HCT116 (cell line): ENCODE measurements around the gene MT4.

ENCODE experiments used
- EZH2 ChIP-seq: fragments of 200-600 bp; sonication (generic); IDR thresholded peaks from 2 replicates; pipeline ENCODE4 v1.6.1; 2017; ENCODE audit warnings: antibody characterized with exemption, mixed run types
- POLR2A ChIP-seq: IDR thresholded peaks from 2 replicates; pipeline ENCODE4 v1.7.0; 2011; ENCODE audit warnings: borderline replicate concordance; ENCODE audit not compliant: insufficient read depth, insufficient read length; ENCODE audit errors: extremely low read depth
- RAD21 ChIP-seq: IDR thresholded peaks from 2 replicates; pipeline ENCODE4 v1.6.1; 2012; ENCODE audit warnings: low read depth, mild to moderate bottlenecking
- YY1 ChIP-seq: IDR thresholded peaks from 2 replicates; pipeline ENCODE4 v1.6.1; 2011; ENCODE audit warnings: low read length, low read depth, moderate library complexity, mild to moderate bottlenecking; ENCODE audit not compliant: insufficient replicate concordance; ENCODE audit errors: extremely low read depth
- ZFX ChIP-seq: fragments of 450-650 bp; IDR thresholded peaks from 2 replicates; pipeline ENCODE4 v1.6.1; 2017
- ZNF274 ChIP-seq: fragments of 200-500 bp; sonication (Bioruptor generic); IDR thresholded peaks from 2 replicates; pipeline ENCODE4 v1.6.1; 2014; ENCODE audit warnings: mild to moderate bottlenecking, low read depth, low read length, inconsistent platforms
- TF ChIP-seq, protein P1 (sequence below): IDR thresholded peaks from 2 replicates; pipeline ENCODE4 v1.6.1; 2012
- TF ChIP-seq, protein P2 (sequence below), 3 experiments: fragments of 200-600 bp in 1 of 3; sonication (generic) in 1 of 3; IDR thresholded peaks in 2 of 3; conservative IDR thresholded peaks in 1 of 3; 2 replicates each; pipeline ENCODE4 v1.5.1; 2012 to 2017; ENCODE audit warnings: low read depth in 2 of 3, low read length in 2 of 3, antibody characterized with exemption in 1 of 3, borderline replicate concordance in 1 of 3, control low read depth in 1 of 3, mild to moderate bottlenecking in 1 of 3, mixed read lengths in 1 of 3, mixed run types in 1 of 3, moderate library complexity in 1 of 3; ENCODE audit not compliant: insufficient read depth in 1 of 3
- TF ChIP-seq, protein P3 (sequence below): IDR thresholded peaks from 2 replicates; pipeline ENCODE4 v1.6.1; 2011; ENCODE audit warnings: mild to moderate bottlenecking, low read length, moderate library complexity; ENCODE audit not compliant: insufficient replicate concordance; ENCODE audit errors: extremely low read depth

DNA sequence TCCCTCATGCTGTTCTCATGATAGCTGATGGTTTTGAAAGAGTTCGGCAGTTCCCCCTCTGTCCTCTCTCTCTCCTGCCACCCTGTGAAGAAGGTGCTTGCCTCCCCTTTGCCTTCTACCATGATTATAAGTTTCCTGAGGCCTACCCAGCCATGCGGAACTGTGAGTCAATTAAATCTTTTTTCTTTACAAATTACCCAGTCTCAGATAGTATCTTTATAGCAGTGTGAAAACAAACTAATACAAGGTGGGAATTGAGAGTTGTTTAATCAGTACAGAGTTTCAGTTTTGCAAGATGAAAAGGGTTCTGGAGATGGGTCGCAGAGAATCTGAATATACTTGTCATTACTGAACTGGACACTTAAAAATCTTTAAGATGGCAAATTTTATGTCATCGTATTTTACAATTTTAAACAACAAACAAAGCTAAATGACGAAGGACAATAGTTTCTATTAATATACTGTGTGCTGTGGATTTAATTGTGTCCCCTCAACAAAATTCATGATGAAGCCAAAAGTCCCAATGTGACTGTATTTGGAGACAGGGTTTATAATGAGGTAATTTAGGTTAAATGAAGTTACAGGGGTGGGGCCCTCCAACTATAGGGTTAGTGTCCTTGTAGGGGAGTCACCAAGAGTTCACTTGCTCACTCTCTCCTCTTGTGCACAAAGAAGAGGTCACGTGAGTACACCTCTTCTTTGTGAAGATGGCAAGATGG is 28.9 kb downstream of the MT4 start:
- no peak for TF ChIP-seq EZH2
- no peak for TF ChIP-seq YY1
- no peak for TF ChIP-seq ZFX
- no peak for TF ChIP-seq ZNF274
- no peak for TF ChIP-seq RAD21
- TF ChIP-seq, protein P1, sequence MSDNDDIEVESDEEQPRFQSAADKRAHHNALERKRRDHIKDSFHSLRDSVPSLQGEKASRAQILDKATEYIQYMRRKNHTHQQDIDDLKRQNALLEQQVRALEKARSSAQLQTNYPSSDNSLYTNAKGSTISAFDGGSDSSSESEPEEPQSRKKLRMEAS = no peak
- TF ChIP-seq, protein P2, sequence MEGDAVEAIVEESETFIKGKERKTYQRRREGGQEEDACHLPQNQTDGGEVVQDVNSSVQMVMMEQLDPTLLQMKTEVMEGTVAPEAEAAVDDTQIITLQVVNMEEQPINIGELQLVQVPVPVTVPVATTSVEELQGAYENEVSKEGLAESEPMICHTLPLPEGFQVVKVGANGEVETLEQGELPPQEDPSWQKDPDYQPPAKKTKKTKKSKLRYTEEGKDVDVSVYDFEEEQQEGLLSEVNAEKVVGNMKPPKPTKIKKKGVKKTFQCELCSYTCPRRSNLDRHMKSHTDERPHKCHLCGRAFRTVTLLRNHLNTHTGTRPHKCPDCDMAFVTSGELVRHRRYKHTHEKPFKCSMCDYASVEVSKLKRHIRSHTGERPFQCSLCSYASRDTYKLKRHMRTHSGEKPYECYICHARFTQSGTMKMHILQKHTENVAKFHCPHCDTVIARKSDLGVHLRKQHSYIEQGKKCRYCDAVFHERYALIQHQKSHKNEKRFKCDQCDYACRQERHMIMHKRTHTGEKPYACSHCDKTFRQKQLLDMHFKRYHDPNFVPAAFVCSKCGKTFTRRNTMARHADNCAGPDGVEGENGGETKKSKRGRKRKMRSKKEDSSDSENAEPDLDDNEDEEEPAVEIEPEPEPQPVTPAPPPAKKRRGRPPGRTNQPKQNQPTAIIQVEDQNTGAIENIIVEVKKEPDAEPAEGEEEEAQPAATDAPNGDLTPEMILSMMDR (IDR thresholded peaks at IDR 0.05 in 2 of 3, conservative IDR thresholded peaks at IDR 0.05 in 1 of 3; ENCODE audit: borderline replicate concordance in 1 of 3, insufficient read depth in 1 of 3, low read depth in 2 of 3, low read length in 2 of 3) = no peak
- TF ChIP-seq, protein P3, sequence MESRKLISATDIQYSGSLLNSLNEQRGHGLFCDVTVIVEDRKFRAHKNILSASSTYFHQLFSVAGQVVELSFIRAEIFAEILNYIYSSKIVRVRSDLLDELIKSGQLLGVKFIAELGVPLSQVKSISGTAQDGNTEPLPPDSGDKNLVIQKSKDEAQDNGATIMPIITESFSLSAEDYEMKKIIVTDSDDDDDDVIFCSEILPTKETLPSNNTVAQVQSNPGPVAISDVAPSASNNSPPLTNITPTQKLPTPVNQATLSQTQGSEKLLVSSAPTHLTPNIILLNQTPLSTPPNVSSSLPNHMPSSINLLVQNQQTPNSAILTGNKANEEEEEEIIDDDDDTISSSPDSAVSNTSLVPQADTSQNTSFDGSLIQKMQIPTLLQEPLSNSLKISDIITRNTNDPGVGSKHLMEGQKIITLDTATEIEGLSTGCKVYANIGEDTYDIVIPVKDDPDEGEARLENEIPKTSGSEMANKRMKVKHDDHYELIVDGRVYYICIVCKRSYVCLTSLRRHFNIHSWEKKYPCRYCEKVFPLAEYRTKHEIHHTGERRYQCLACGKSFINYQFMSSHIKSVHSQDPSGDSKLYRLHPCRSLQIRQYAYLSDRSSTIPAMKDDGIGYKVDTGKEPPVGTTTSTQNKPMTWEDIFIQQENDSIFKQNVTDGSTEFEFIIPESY = no peak
- no peak for TF ChIP-seq POLR2A
